Middle frontal gyrus (tissue), 1 donor: Measurements from ENCODE around the gene HIF1AN.
"Not testable (repeated sequence)": the region's sequence is repeated elsewhere in the genome, so short reads cannot be mapped to it uniquely, and the experiment has no call there.

ENCODE experiments used
- DNase-seq: peaks from one replicate; pipeline ENCODE4 v3.0.0-alpha.2; 2015; ENCODE audit warnings: low spot score; ENCODE audit errors: extremely low spot score

The HIF1AN gene

DNA sequence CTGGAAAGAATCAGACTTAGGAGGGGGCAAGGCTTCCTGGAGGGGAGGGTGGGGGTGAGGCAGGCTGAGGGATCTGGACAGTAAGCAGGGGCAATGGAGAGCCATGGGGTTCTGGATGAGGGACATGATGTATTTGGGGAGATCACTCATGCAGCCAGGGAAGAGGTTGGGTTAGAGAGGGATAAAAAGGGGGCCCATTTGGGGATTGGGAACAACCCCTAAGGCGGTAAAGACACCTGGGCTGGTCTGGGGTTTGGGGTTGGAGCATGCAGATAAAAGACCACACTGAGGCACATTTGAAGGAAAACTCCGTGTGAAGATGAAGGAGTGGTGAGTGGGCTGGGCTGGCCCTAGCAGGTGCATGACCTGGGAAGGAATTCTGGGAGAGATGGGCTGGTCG lies 30.8 kb downstream of the HIF1AN start:
- no peak for DNase-seq

DNA sequence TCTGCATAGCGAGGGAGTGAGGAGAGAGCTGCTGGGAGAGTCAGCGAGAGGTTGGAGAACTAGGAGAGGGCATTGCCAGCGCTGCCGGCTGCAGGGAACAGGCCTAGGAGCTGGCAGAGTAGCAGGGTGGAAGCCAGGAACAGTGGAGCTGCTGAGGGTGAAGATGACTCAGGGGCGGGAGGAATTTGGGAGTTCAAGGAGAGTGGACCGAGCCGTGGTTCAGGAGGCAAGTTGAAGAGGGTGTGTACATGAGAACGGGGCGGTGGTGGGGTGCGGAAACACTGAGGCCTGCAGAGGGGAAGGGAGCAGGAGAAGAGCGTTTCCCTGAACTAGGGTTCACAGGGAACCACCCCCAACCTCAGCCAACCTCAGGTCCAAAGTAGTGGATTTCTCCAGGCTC lies 31.5 kb downstream of the HIF1AN start:
- DNase-seq: no peak

DNA sequence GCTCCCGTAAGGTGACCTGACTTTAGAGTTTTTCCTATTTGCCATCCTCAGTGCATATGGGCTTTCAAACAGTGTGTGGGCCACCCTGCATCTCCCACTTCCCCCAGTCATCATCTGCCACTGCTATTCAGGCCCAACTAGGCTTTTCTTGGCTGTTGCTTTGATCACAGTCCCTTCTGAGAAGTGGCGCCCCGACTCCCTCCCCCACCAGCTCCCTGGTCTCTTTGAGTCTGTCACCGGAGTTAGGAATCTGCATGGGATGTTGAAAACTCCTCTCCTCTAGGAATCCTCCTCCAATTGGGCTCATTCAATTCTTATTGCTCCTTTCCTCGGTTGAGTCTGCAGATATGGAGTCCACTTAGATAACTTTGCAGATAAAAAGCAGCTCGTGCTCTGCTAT lies 32.1 kb downstream of the HIF1AN start:
- no peak for DNase-seq

DNA sequence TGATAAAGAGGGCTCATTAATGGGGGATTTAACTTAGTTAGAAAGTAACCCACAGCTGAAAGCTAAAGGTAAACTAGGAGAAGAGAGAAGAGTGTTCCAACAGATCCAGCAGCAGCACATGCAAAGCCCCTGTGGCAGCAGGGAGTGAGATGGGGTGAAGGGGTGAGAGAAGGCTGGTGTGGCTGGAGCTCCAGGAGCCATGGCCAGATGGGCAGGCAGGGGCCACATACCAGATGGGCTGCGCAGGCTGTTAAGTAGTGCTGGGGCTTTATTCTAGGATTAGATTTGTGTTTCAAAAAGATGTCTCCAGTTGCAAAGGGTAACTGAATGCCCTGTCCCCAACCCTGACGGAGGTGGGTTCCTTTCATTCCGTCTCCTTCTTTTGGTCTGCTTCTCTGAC lies 33.2 kb downstream of the HIF1AN start:
- no peak for DNase-seq

DNA sequence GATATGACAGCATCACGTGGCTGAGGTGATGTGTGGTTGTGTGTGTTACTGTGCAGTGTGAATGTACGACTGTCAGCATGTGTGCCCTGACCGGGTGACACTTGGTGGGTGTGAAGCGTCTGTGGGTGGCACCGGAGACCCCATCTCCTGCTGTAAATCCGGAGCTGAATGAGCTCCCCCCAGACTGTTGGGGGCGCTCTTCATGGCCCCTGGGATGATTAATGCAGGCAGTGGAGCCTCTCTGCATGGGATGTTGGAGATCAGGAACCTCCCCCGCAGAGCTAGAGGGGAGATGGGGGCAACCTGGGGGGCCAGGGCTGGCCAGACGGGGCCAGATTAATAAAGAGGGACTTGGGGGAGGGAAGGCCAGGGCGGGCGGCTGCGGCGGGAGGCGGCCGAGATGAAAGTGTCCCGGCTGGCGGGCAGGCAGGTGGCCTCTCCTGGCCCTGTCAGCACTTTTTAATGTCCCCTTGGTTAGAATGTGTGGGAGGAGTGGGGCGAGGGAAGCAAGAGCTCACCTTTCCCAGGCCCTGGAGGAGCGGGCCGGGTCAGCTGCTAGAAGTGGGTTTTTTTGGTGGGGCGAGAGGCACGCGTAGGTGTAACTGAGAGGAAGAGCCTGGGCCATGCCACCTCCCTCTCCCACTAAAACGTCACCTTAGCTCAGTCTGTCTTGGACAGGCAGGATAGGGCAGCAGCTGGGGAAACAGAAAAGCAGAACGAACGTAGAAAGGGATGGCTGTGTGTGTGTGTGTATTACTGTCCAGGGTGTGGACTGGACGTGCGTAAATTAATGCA lies 34.1 kb downstream of the HIF1AN start:
- DNase-seq: no peak

DNA sequence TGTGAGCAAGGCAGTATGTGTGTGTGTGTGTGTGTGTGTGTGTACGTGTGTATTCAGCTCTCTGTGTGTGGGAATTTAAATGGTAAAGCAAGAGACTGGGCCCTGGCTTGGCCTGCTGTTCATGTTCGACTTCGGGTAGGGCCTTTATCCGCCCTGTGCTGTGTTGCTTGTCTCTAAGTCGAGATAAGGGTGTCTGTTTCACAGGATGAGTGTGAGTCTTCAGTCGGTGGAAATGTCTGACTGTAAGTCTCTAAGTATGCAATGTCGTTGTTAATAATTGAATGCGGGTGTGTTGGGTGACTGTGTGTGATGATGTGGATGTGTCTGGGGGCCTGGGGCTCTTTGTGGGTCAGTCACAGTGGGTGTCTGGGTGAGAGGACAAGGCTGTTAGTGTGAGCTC lies 34.8 kb downstream of the HIF1AN start:
- no peak for DNase-seq

DNA sequence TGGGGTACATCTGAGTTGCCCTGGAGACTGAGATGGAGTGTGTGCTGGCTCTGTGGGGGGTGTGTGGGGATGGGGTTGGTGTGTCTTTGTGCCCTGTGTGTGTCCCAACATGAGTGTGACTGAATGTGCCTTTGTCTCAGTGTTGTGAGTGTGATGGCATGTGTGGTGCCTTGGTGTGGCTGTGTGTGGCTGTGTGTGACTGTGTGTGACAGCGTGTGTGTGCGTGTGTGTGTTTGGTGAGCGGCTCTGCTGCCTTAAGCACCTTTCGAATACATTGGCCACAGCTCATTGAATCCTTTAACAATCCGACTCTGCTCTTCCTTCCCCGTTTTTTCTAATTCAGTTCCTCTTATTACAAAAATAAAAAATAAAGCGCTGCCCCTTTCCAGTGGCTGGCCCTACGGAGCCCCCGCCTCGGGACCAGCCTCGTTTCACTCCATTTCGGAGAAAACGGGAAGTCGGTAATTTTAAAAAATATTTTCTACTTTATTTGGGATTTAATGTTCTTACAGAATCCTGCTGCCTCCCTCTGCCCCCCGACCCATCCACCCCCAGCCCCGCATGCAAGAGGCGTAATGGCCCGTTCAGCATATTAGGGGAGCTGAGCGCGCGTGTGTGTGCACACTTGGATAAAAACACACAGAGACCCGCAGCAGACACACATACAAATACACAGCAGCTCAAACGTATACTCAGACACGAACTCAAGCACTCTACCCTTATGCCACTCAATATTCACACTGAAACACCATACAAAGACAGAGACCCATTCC lies 35.5 kb downstream of the HIF1AN start:
- DNase-seq: no peak

DNA sequence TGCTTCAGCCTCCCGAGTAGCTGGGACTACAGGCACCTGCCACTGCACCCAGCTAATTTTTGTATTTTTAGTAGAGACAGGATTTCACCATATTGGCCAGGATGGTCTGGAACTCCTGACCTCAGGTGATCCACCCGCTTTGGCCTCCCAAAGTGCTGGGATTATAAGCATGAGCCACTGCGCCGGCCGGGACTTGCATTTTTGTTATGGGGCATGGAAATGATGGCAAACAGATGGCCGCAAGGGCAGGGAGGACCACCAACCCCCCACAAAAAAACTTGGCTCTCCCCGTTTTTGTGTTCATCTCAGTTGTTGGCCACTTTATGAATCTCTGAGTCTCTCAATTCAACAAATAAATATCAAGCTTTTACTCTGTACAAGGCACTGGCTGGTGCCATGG lies 39.4 kb downstream of the HIF1AN start:
- DNase-seq: not testable (repeated sequence)

DNA sequence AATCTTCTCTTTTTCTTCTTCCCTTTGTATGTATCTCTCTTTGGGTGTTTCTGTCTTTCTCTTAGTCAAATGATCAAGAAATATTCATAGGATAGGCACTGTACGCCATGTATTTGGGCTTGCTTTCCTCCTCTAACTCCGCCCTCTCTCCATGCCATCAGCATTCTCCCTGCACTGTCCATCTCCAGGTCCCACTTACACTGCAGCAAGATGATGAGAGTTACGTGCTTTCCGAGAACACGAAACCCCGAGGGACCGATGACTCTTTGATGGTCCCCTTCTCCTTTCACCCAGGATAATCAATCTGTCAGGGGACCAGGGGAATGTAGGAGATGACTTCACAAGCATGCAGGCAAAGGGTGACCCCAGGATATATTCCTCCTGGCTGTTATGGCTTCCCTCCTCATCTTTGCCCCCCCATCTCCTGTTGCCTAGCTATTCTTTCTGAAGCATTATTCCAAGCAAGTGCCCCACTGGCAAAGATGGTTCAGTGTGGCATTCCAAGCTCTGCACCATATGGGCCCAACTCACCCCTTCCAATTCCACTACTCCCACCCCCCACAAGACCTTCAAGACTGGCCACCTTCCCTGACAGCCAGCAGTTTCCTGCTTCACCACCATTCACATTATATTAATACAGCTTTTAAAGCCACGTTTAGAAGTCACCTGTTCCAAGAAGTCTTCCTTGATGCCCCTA lies 40.0 kb downstream of the HIF1AN start:
- no peak for DNase-seq

DNA sequence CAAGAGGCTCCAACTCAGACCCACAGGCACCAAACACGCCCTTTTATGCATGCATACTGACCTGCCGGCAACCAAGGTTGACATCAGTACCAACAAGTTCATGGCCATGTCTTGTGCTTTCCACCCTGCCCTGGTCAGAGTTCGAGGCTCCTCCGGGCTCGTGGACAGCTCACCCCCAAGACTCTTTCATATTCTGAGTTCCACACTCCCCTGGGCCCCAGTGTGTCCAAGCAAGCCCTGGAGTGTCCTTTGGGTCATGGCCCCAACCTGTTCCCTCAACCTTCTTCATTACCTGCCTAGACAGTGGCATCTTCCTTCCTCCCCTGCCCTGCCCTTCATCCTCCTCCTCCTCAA lies 40.5 kb downstream of the HIF1AN start:
- no peak for DNase-seq

DNA sequence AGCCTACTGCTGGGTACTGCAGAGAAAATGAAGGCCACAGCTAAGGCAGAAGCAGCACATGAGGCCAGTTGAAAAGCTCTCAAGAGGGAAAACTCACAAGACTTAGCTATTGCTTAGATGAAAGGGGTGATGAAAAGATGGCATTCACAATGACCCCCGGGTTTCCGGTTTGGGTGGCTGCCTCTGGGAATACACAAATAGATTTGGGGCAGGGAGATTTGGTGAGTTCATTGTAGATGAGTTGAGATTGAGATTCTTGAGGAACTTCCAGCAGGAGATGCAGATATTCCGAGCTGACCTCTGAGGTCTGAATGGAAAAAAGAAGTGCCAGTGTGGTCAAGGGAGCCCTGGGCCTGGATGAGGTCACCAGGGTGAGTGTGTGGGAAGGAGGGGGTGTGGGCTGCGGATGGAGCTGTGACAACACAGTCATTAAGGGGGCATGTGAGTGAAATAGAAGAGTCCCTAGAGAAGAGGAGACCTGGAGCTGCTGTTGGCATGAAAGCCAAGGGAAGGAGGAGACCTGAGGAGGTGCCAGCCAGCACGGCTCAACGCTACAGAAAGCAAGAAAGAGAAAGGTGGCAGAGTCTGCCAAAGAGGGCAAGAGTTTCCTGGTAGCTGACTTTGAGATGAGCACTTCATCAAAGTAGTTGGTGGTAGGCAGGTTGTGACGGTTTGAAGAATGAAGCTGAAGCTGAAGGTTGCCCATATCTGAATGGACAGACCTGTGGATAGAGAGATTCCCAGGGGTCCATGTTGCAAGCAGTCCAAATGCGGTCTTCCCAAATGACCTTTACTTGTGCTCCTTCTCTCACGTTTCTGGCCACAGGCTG lies 43.7 kb downstream of the HIF1AN start:
- no peak for DNase-seq

DNA sequence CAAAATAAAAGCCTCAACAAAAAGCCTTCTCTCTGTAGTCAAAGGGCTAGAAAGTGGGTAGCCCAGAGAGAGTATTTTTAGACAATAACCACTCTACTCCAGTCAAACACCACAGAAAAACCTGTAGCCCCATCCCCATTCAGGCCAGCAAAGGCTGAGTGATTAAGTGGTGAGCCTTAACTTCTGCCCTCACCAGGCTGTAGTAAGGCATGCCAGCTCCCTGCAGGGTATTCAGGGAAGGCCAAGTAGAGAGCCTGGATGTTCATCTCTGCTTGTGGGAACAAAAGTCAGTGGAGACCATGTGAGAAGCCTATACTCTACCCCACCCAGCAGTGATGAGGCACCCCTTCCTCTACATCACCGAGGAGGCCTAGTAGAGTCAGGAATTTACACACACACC lies 51.2 kb downstream of the HIF1AN start:
- DNase-seq: no peak

DNA sequence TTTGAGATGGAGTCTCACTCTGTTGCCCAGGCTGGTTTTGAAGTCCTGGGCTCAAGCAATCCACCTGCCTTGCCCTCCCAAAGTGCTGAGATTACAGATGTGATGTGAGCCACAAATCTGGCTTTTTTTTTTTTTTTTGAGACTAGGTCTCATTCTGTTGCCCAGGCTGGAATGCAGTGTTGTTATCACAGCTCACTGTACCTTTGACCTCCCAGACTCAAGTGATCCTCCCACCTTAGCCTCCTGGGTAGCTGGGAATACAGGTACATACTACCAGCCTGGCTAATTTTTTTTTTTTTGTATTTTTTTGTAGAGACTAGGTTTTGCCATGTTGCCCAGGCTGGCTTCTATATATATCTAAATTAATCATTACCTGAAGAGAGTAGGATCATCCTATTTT lies 62.4 kb downstream of the HIF1AN start:
- no peak for DNase-seq

DNA sequence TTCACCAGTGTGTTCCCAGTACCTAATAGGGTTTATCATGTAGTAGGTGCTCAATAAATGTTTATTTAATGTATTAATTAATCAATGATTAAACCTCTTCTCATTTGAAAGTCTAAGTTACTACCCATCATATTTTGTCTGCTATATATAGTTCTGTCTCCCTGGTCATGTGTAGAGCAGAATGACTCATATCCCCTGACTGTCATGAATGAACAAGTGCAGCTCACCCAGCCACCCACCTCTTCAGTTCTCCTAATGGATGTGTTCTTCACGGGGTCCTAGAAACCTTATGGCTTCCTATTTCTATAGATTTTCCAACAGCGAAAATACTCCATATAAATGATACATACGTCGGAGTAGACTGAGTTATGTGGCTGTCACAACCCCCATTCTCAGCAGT lies 64.5 kb downstream of the HIF1AN start:
- no peak for DNase-seq

DNA sequence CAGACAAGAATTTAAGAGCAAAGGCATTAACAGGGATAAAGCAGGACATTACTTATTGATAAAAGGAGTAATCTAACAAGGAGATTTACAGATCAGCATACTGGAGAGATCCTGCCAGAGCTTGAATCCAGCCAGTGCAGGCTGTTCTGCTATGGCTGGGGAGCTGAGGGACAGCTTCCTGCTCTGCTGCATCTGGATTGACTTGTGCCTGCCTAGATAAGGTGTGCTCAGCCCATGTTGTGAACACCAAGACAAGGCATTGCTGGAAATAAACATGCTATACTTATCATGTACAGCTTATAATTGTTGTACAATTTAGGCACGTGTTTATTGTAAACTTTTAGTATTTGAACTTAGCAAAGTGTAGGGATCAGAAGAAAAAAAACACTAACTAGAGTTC lies 71.7 kb downstream of the HIF1AN start:
- no peak for DNase-seq
